HepG2 (cell line): ENCODE data around the gene RRAS. TPM values are rescaled to one million over a fixed set of nuclear protein-coding genes. Genes with fewer than 3 reads are reported as not detected.

ENCODE experiments used
- ARNT ChIP-seq: fragments of 450-650 bp; IDR thresholded peaks from 2 replicates; pipeline ENCODE4 v1.6.1; 2017
- BRCA1 ChIP-seq: sonication (generic); formaldehyde crosslinking; IDR thresholded peaks from 2 replicates; pipeline ENCODE4 v1.4.0; 2020; ENCODE audit warnings: missing genetic modification reagents
- JARID2 ChIP-seq: sonication (generic); formaldehyde crosslinking; IDR thresholded peaks from 2 replicates; pipeline ENCODE4 v1.8.1; 2023; ENCODE audit warnings: missing genetic modification reagents, inconsistent platforms; ENCODE audit not compliant: insufficient replicate concordance
- SOX13 ChIP-seq, 3 experiments: fragments of 450-650 bp in 1 of 3; sonication (generic) in 1 of 3; formaldehyde crosslinking in 1 of 3; IDR thresholded peaks in 2 of 3; conservative IDR thresholded peaks in 1 of 3; 2 replicates each; pipeline versions ENCODE4 v1.5.0 to v1.6.1; 2016 to 2020; ENCODE audit warnings: antibody characterized with exemption in 1 of 3, mild to moderate bottlenecking in 1 of 3, missing compliant biosample characterization in 1 of 3, missing genetic modification reagents in 1 of 3, moderate library complexity in 1 of 3
- SRSF1 ChIP-seq: fragments of 200-400 bp; formaldehyde crosslinking; optimal IDR thresholded peaks from 2 replicates; pipeline ENCODE3; 2017; ENCODE audit warnings: mild to moderate bottlenecking, low read depth, low read length, moderate library complexity
- ZFAT ChIP-seq: sonication (generic); formaldehyde crosslinking; conservative IDR thresholded peaks from 2 replicates; pipeline ENCODE4 v1.8.1; 2023; ENCODE audit warnings: missing genetic modification reagents, inconsistent platforms
- ZNF143 ChIP-seq: sonication (generic); formaldehyde crosslinking; IDR thresholded peaks from 2 replicates; pipeline ENCODE4 v1.4.0; 2020; ENCODE audit warnings: missing genetic modification reagents
- ZNF484 ChIP-seq: sonication (generic); formaldehyde crosslinking; IDR thresholded peaks from 2 replicates; pipeline ENCODE4 v1.5.1; 2020; ENCODE audit warnings: mild to moderate bottlenecking, low read depth, missing genetic modification reagents, borderline replicate concordance
- ZNF614 ChIP-seq: IDR thresholded peaks from 2 replicates; pipeline ENCODE4 v1.6.1; 2018; ENCODE audit warnings: missing biosample characterization, missing genetic modification reagents, inconsistent platforms, borderline replicate concordance
- ZNF674 ChIP-seq: sonication (generic); formaldehyde crosslinking; IDR thresholded peaks from 2 replicates; pipeline ENCODE4 v1.5.0; 2020; ENCODE audit warnings: low read depth, mild to moderate bottlenecking, missing genetic modification reagents
- polyA plus RNA-seq, 8 experiments: library from polyadenylated mRNA; depleted of rRNA in 3 of 8; stranded (reverse) in 7 of 8; unstranded in 1 of 8; fragments of >200 nt; fragmentation: Illumina TruSeq in 4 of 8; extraction: Trizol in 4 of 8; gene quantifications; 2 replicates each; pipeline versions ENCODE4 v1.2.1 to v1.2.3, GENCODE V29; 2011 to 2016; ENCODE audit warnings: low read depth in 4 of 8, missing spikeins in 1 of 8, mixed read lengths in 1 of 8; ENCODE audit not compliant: insufficient read depth in 1 of 8
- total RNA-seq, 5 experiments: library from RNA; depleted of rRNA; stranded (reverse); fragments of >200 nt; fragmentation: Illumina TruSeq; extraction: Trizol; gene quantifications; 2 replicates each; pipeline ENCODE4 v1.2.3, GENCODE V29; 2016; ENCODE audit warnings: low read depth in 1 of 5
- TF ChIP-seq, protein P1 (sequence below): sonication (generic); formaldehyde crosslinking; IDR thresholded peaks from 2 replicates; pipeline ENCODE4 v1.5.0; 2020; ENCODE audit warnings: missing genetic modification reagents
- TF ChIP-seq, protein P2 (sequence below): IDR thresholded peaks from 2 replicates; pipeline ENCODE4 v1.6.1; 2018; ENCODE audit warnings: missing genetic modification reagents
- TF ChIP-seq, protein P3 (sequence below): sonication (generic); formaldehyde crosslinking; IDR thresholded peaks from 2 replicates; pipeline ENCODE4 v1.8.0; 2022; ENCODE audit warnings: low read depth, missing genetic modification reagents
- TF ChIP-seq, protein P4 (sequence below): IDR thresholded peaks from 2 replicates; pipeline ENCODE4 v1.6.1; 2012; ENCODE audit warnings: inconsistent platforms
- TF ChIP-seq, protein P5 (sequence below): sonication (generic); formaldehyde crosslinking; IDR thresholded peaks from 2 replicates; pipeline ENCODE4 v1.9.0; 2021; ENCODE audit warnings: missing genetic modification reagents, mild to moderate bottlenecking, borderline replicate concordance
- TF ChIP-seq, protein P6 (sequence below): sonication (generic); formaldehyde crosslinking; IDR thresholded peaks from 2 replicates; pipeline ENCODE4 v1.5.0; 2020; ENCODE audit warnings: mild to moderate bottlenecking, missing genetic modification reagents

The RRAS gene
- total and polyA plus RNA-seq, 2 of the 13 experiments (the other 11 are each of a cell fraction or from before 2014, with no cell fraction given), result 1.5 to 12.0 TPM

DNA sequence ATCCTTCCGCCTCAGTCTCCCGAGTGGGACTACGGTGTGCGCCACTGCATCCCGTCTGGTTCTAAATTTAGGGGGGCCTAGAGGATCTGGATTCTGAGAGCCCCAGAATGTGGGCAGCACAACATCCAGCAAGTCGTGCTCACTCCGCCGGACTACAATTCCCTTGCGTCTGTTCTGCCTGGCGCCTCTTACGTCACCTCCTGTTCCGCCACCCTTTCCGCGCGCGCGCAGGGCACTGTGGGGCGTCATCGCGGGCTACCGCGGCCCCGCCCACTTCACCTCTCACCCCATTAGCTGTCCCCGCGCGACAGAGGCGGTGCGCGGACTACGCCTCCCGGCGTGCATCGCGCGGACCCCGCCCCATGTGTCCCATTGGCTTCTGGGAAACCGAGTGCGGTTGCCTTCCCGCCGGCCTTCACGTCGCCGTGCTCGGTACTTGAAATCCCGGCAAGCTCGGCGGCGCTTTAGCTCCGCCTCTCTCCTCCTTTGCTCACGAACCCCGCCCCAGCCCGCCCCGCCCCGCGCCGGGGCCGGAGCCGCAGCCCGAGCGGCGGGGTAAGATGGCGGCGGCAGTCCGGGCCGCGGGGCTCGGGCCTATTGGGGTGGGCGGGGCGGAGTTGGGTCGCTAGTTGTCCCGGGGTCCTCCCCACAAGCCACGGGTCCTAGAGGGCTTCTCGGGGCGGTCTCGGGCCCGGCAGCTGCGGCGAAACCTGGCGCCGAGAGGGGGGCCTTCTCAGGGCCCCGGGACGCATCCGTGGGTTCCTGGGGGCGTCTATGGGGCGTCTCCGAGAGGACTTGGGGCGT, 1.9 kb upstream of the RRAS start, which contains the start of gene SCAF1 (continued):
- TF ChIP-seq, protein P1, sequence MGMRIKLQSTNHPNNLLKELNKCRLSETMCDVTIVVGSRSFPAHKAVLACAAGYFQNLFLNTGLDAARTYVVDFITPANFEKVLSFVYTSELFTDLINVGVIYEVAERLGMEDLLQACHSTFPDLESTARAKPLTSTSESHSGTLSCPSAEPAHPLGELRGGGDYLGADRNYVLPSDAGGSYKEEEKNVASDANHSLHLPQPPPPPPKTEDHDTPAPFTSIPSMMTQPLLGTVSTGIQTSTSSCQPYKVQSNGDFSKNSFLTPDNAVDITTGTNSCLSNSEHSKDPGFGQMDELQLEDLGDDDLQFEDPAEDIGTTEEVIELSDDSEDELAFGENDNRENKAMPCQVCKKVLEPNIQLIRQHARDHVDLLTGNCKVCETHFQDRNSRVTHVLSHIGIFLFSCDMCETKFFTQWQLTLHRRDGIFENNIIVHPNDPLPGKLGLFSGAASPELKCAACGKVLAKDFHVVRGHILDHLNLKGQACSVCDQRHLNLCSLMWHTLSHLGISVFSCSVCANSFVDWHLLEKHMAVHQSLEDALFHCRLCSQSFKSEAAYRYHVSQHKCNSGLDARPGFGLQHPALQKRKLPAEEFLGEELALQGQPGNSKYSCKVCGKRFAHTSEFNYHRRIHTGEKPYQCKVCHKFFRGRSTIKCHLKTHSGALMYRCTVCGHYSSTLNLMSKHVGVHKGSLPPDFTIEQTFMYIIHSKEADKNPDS, result no peak
- TF ChIP-seq, protein P2, sequence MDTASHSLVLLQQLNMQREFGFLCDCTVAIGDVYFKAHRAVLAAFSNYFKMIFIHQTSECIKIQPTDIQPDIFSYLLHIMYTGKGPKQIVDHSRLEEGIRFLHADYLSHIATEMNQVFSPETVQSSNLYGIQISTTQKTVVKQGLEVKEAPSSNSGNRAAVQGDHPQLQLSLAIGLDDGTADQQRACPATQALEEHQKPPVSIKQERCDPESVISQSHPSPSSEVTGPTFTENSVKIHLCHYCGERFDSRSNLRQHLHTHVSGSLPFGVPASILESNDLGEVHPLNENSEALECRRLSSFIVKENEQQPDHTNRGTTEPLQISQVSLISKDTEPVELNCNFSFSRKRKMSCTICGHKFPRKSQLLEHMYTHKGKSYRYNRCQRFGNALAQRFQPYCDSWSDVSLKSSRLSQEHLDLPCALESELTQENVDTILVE (CRISPR knock-in tag), result peak; percentile 95
- TF ChIP-seq, protein P3, sequence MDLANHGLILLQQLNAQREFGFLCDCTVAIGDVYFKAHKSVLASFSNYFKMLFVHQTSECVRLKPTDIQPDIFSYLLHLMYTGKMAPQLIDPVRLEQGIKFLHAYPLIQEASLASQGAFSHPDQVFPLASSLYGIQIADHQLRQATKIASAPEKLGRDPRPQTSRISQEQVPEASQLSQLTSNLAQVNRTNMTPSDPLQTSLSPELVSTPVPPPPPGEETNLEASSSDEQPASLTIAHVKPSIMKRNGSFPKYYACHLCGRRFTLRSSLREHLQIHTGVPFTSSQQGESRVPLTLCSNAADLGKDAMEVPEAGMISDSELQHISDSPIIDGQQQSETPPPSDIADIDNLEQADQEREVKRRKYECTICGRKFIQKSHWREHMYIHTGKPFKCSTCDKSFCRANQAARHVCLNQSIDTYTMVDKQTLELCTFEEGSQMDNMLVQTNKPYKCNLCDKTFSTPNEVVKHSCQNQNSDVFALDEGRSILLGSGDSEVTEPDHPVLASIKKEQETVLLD (CRISPR knock-in tag), result peak; percentile 93
- TF ChIP-seq, protein P4, sequence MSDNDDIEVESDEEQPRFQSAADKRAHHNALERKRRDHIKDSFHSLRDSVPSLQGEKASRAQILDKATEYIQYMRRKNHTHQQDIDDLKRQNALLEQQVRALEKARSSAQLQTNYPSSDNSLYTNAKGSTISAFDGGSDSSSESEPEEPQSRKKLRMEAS, result peak; percentile 67
- TF ChIP-seq, protein P5, sequence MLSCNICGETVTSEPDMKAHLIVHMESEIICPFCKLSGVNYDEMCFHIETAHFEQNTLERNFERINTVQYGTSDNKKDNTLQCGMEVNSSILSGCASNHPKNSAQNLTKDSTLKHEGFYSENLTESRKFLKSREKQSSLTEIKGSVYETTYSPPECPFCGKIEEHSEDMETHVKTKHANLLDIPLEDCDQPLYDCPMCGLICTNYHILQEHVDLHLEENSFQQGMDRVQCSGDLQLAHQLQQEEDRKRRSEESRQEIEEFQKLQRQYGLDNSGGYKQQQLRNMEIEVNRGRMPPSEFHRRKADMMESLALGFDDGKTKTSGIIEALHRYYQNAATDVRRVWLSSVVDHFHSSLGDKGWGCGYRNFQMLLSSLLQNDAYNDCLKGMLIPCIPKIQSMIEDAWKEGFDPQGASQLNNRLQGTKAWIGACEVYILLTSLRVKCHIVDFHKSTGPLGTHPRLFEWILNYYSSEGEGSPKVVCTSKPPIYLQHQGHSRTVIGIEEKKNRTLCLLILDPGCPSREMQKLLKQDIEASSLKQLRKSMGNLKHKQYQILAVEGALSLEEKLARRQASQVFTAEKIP (CRISPR knock-in tag), result no peak
- TF ChIP-seq ARNT, result no peak
- no peak for TF ChIP-seq JARID2 (CRISPR knock-in tag)
- peak; percentile 17; the same call in 1 of the 2 replicates for TF ChIP-seq SOX13 (IDR thresholded peaks at IDR 0.05)
- TF ChIP-seq SOX13 (CRISPR knock-in tag; conservative IDR thresholded peaks at IDR 0.05 in 1 of 2, IDR thresholded peaks at IDR 0.05 in 1 of 2), result no peak
- no peak for TF ChIP-seq SRSF1
- no peak for TF ChIP-seq BRCA1 (CRISPR knock-in tag)
- TF ChIP-seq ZFAT (CRISPR knock-in tag), result no peak
- peak; percentile 95 for TF ChIP-seq ZNF143 (CRISPR knock-in tag)
- peak; percentile 84; the same call in 1 of the 2 replicates for TF ChIP-seq ZNF614
- peak; percentile 24; the same call in 1 of the 2 replicates for TF ChIP-seq ZNF674 (CRISPR knock-in tag)
- TF ChIP-seq, protein P6, sequence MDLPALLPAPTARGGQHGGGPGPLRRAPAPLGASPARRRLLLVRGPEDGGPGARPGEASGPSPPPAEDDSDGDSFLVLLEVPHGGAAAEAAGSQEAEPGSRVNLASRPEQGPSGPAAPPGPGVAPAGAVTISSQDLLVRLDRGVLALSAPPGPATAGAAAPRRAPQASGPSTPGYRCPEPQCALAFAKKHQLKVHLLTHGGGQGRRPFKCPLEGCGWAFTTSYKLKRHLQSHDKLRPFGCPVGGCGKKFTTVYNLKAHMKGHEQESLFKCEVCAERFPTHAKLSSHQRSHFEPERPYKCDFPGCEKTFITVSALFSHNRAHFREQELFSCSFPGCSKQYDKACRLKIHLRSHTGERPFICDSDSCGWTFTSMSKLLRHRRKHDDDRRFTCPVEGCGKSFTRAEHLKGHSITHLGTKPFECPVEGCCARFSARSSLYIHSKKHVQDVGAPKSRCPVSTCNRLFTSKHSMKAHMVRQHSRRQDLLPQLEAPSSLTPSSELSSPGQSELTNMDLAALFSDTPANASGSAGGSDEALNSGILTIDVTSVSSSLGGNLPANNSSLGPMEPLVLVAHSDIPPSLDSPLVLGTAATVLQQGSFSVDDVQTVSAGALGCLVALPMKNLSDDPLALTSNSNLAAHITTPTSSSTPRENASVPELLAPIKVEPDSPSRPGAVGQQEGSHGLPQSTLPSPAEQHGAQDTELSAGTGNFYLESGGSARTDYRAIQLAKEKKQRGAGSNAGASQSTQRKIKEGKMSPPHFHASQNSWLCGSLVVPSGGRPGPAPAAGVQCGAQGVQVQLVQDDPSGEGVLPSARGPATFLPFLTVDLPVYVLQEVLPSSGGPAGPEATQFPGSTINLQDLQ, result no peak
- no peak for TF ChIP-seq ZNF484 (CRISPR knock-in tag)
